B cell (primary cell): ENCODE data around the gene CYBB. TPM values are rescaled to one million over a fixed set of nuclear protein-coding genes. Genes with fewer than 3 reads are reported as not detected.
A peak's percentile ranks its signal among the peaks of the same experiment; 100 is the strongest.

Experiments used
- ATAC-seq: fragments of 200-7000 bp; cut with Tn5 transposase; one replicate; pipeline ENCODE4 v1.10.0; 2021; ENCODE audit warnings: low read depth, mild to moderate bottlenecking, moderate number of reproducible peaks, moderate library complexity
- CTCF ChIA-PET: fragments of 350-600 bp; sonication (Branson Sonifier 250); formaldehyde crosslinking; loops from one replicate; lab custom pipeline; 2021; ENCODE audit warnings: antibody characterized with exemption, inconsistent platforms; lab: Charles Lee
- POLR2A ChIA-PET: fragments of 350-600 bp; sonication (Branson Sonifier 250); formaldehyde crosslinking; loops from one replicate; lab custom pipeline; 2021; ENCODE audit warnings: antibody characterized with exemption; lab: Charles Lee
- DNase-seq: peaks from one replicate; pipeline ENCODE4 v3.0.0; 2013
- H2AFZ ChIP-seq: 2 replicates; pipeline ENCODE4 v1.6.1; 2012; ENCODE audit warnings: mild to moderate bottlenecking, low read depth, low read length; ENCODE audit not compliant: insufficient read depth, poor library complexity, severe bottlenecking
- H3K27ac ChIP-seq, 2 donors: 1 replicate in 1 of 2; 2 replicates in 1 of 2; pipeline ENCODE4 v1.5.1; 2012 to 2013; ENCODE audit warnings: low read length in 2 of 2, mild to moderate bottlenecking in 2 of 2, moderate library complexity in 1 of 2
- H3K27me3 ChIP-seq, 4 experiments: fragments of 200-600 bp in 1 of 4; sonication (generic) in 1 of 4; replicated peaks in 1 of 4; 1 replicate in 2 of 4; 2 replicates in 2 of 4; pipeline versions ENCODE4 v1.6.1 to v1.7.0; 2013 to 2016; ENCODE audit warnings: low read length in 3 of 4, mild to moderate bottlenecking in 2 of 4, mixed read lengths in 1 of 4, moderate library complexity in 1 of 4; ENCODE audit not compliant: insufficient read depth in 4 of 4, control insufficient read depth in 3 of 4; ENCODE audit errors: control extremely low read depth in 1 of 4
- H3K36me3 ChIP-seq, 2 experiments: replicated peaks in 1 of 2; 1 replicate in 1 of 2; 2 replicates in 1 of 2; pipeline versions ENCODE4 v1.6.1 to v1.7.1; 2013; ENCODE audit warnings: low read length in 1 of 2; ENCODE audit not compliant: insufficient read depth in 2 of 2, control insufficient read depth in 1 of 2; ENCODE audit errors: control extremely low read depth in 1 of 2, extremely low read depth in 1 of 2
- H3K4me1 ChIP-seq, 2 donors: fragments of 200-600 bp in 1 of 2; sonication (generic) in 1 of 2; 1 replicate in 1 of 2; 2 replicates in 1 of 2; pipeline versions ENCODE4 v1.5.1 to v1.6.1; 2013 to 2017; ENCODE audit warnings: low read length in 2 of 2; ENCODE audit not compliant: control insufficient read depth in 2 of 2, insufficient read depth in 2 of 2
- H3K4me2 ChIP-seq: replicated peaks from 2 replicates; pipeline ENCODE3; 2012; ENCODE audit warnings: mild to moderate bottlenecking, low read depth, low read length; ENCODE audit not compliant: poor library complexity, severe bottlenecking
- H3K4me3 ChIP-seq, 5 experiments: fragments of 200-600 bp in 1 of 5; sonication (generic) in 1 of 5; 1 replicate in 3 of 5; 2 replicates in 2 of 5; pipeline versions ENCODE4 v1.5.1 to v1.7.0; 2011 to 2016; ENCODE audit warnings: low read length in 4 of 5, mild to moderate bottlenecking in 4 of 5, low read depth in 2 of 5, control low read depth in 1 of 5, moderate library complexity in 1 of 5; ENCODE audit not compliant: insufficient read depth in 1 of 5; ENCODE audit errors: control extremely low read depth in 1 of 5, extremely low read depth in 1 of 5
- H3K79me2 ChIP-seq: fragments of 200-600 bp; sonication (generic); one replicate; pipeline ENCODE4 v1.6.0; 2016; ENCODE audit warnings: low read length; ENCODE audit not compliant: control insufficient read depth, insufficient read depth
- H3K9ac ChIP-seq: fragments of 200-600 bp; sonication (generic); 2 replicates; pipeline ENCODE4 v1.6.1; 2017; ENCODE audit warnings: mild to moderate bottlenecking, low read length, moderate library complexity
- H3K9me3 ChIP-seq, 3 donors: one replicate each; pipeline versions ENCODE4 v1.6.1 to v1.7.1; 2013; ENCODE audit warnings: low read length in 2 of 3; ENCODE audit not compliant: control insufficient read depth in 2 of 3, insufficient read depth in 1 of 3; ENCODE audit errors: control extremely low read depth in 1 of 3
- H4K20me1 ChIP-seq: 2 replicates; pipeline ENCODE4 v1.6.0; 2012; ENCODE audit warnings: mild to moderate bottlenecking, low read length; ENCODE audit not compliant: insufficient read depth, control insufficient read depth, poor library complexity, severe bottlenecking
- H3K27ac Mint-ChIP-seq: one replicate; pipeline ENCODE4 v1.8.0; 2021; ENCODE audit warnings: mixed read lengths
- H3K27me3 Mint-ChIP-seq: one replicate; pipeline ENCODE4 v1.8.0; 2021; ENCODE audit warnings: mixed read lengths
- H3K4me1 Mint-ChIP-seq: one replicate; pipeline ENCODE4 v1.8.0; 2021; ENCODE audit warnings: mixed read lengths
- H3K4me3 Mint-ChIP-seq: one replicate; pipeline ENCODE4 v1.8.0; 2021; ENCODE audit warnings: mixed read lengths
- H3K9me3 Mint-ChIP-seq: one replicate; pipeline ENCODE4 v1.8.0; 2022; ENCODE audit warnings: mixed read lengths; ENCODE audit not compliant: insufficient read depth
- CTCF ChIP-seq: fragments of 200-600 bp; IDR thresholded peaks from one replicate; pipeline ENCODE4 v1.8.0; 2022; ENCODE audit warnings: antibody characterized with exemption, mild to moderate bottlenecking
- EZH2 ChIP-seq: IDR thresholded peaks from 2 replicates; pipeline ENCODE4 v1.6.1; 2012; ENCODE audit warnings: borderline replicate concordance, low read depth, mild to moderate bottlenecking, moderate library complexity, low read length; ENCODE audit not compliant: insufficient read depth, poor library complexity, severe bottlenecking
- whole genome bisulfite sequencing: methylation state at CpG from one replicate; pipeline ENCODE4 v1.1.5; 2013; ENCODE audit warnings: missing lambda C conversion rate; ENCODE audit not compliant: insufficient coverage; 5-methylcytosine and 5-hydroxymethylcytosine counted together
- intact Hi-C: fragments of 100-400 bp; cut with micrococcal nuclease; formaldehyde crosslinking; loops from one replicate; pipeline ENCODE4 v1.10.0; 2022
- polyA plus RNA-seq: library from polyadenylated mRNA; depleted of rRNA; stranded (reverse); fragments of >200 nt; gene quantifications from 2 replicates; pipeline ENCODE4 v1.2.3, GENCODE V29; 2012
- total RNA-seq, 2 donors: library from RNA; stranded (reverse); fragments of 120-200 nt in 1 of 2; gene quantifications; 1 replicate in 1 of 2; 2 replicates in 1 of 2; pipeline versions ENCODE4 v1.2.3 to v1.2.4, GENCODE V29; 2013 to 2022

The CYBB gene
- total and polyA plus RNA-seq, 2 donors (not counting 1 experiment from before 2014, with no cell fraction given): 72.1 to 132 TPM

GRCh38 chrX:37812110-37812509, 32.3 kb downstream of the CYBB start:
- no peak for ATAC-seq
- Mint-ChIP-seq H3K9me3 (no peaks in the 10 kb centered on the region), H3K27ac (peak overlapping the region; percentile 48), H3K27me3 (no peaks in the 10 kb centered on the region), H3K4me3 (no peak overlapping the region), H3K4me1 (peaks cover 73% of the 10 kb centered on the region)
- no peaks in the 10 kb centered on the region for H4K20me1 ChIP-seq
- H2AFZ ChIP-seq: no peak overlapping the region
- WGBS: no CpG with 5 or more reads among the region's 1 CpG
- H3K27me3 ChIP-seq: no peaks in the 10 kb centered on the region
- H3K79me2 ChIP-seq: no peaks in the 10 kb centered on the region
- H3K9ac ChIP-seq: no peak overlapping the region
- CTCF ChIA-PET: interaction anchor here (1.3 to 3.7 kb wide), 2 partner anchors 11 to 66 kb away, joined by 3 to 20 read pairs; no protein-coding TSS in a partner anchor
- TF ChIP-seq EZH2 (no peak), CTCF (no peak)
- no peaks in the 10 kb centered on the region for H3K9me3 ChIP-seq
- no peak overlapping the region for H3K4me2 ChIP-seq
- DNase-seq: no peak
- H3K27ac ChIP-seq: peak overlapping the region in 1 of 2 donors; percentile 46
- intact Hi-C loops: loop anchor here (2.0 kb wide), 1 partner anchor 15 kb away; no protein-coding TSS in a partner anchor
- POLR2A ChIA-PET: no interaction called here
- H3K36me3 ChIP-seq: peaks cover 6 to 40% of the 10 kb centered on the region in 2 experiments
- H3K4me3 ChIP-seq: no peak overlapping the region
- peaks cover 41 to 58% of the 10 kb centered on the region in 2 donors for H3K4me1 ChIP-seq

GRCh38 chrX:37813570-37813969, 33.7 kb downstream of the CYBB start:
- Mint-ChIP-seq H3K27me3 (no peaks in the 10 kb centered on the region), H3K4me1 (peaks cover 78% of the 10 kb centered on the region), H3K9me3 (no peaks in the 10 kb centered on the region), H3K4me3 (peak overlapping the region; percentile 63), H3K27ac (peak overlapping the region; percentile 87)
- ATAC-seq (no peak), DNase-seq (no peak)
- no peak overlapping the region for H2AFZ ChIP-seq
- ChIA-PET POLR2A (interaction anchor here (0.7 kb wide), 1 partner anchor 27 kb away, joined by 8 read pairs; no protein-coding TSS in a partner anchor), CTCF (interaction anchor here (0.9 to 3.7 kb wide), 6 partner anchors 10 to 68 kb away, joined by 3 to 20 read pairs (median 4); partner anchors contain the start of gene CYBB)
- peak overlapping the region in 1 of 2 donors; percentile 46 for H3K27ac ChIP-seq
- no peaks in the 10 kb centered on the region for H3K27me3 ChIP-seq
- peaks cover 51 to 68% of the 10 kb centered on the region in 2 donors for H3K4me1 ChIP-seq
- H3K4me2 ChIP-seq: peak overlapping the region; percentile 1
- H3K4me3 ChIP-seq: no peak overlapping the region
- intact Hi-C loops: loop anchor here (2.0 kb wide), 1 partner anchor 17 kb away; no protein-coding TSS in a partner anchor
- TF ChIP-seq EZH2 (no peak), CTCF (no peak)
- no peak overlapping the region for H3K9ac ChIP-seq
- WGBS: no CpG with 5 or more reads among the region's 4 CpGs
- H3K36me3 ChIP-seq: peaks cover 2 to 29% of the 10 kb centered on the region in 2 experiments
- no peaks in the 10 kb centered on the region for H3K79me2 ChIP-seq
- no peaks in the 10 kb centered on the region for H3K9me3 ChIP-seq
- H4K20me1 ChIP-seq: no peaks in the 10 kb centered on the region
